HCT116 (cell line): ENCODE measurements around the gene SNX25. TPM values are rescaled to one million over a fixed set of nuclear protein-coding genes. Genes with fewer than 3 reads are reported as not detected.
"Not testable (repeated sequence)": the region's sequence is repeated elsewhere in the genome, so short reads cannot be mapped to it uniquely, and the experiment has no call there.

Source experiments
- ATAC-seq: fragments of 200-7000 bp; cut with Tn5 transposase; 2 replicates; pipeline ENCODE4 v1.9.1; 2020; ENCODE audit warnings: mild to moderate bottlenecking, moderate library complexity
- BruUV-seq: library from RNA; stranded (reverse); fragments of 400-500 nt; replicated peaks from 2 replicates; lab custom pipeline; 2021; lab: Mats Ljungman, UMichigan
- CTCF ChIA-PET: fragments of 300-600 bp; sonication (Branson Sonifier 250); formaldehyde crosslinking; loops from one replicate; lab custom pipeline; 2021; ENCODE audit warnings: antibody characterized with exemption; lab: Charles Lee
- POLR2A ChIA-PET: fragments of 300-600, 350-600 bp; sonication (Branson Sonifier 250); formaldehyde crosslinking; loops from one replicate; lab custom pipeline; 2021; ENCODE audit warnings: antibody characterized with exemption; lab: Charles Lee
- RAD21 ChIA-PET, 2 experiments: fragments of 300-600 bp; sonication (Branson Sonifier 250); formaldehyde crosslinking; loops; one replicate each; lab custom pipeline; 2023; ENCODE audit warnings: low total read pairs in 2 of 2; ENCODE audit not compliant: uncharacterized antibody in 2 of 2, unreplicated experiment in 2 of 2, low non-redundant PET in 1 of 2; lab: Charles Lee
- DNase-seq: peaks from one replicate; pipeline ENCODE4 v3.0.0-alpha.2; 2010; ENCODE audit warnings: low read depth, low spot score
- H2AFZ ChIP-seq: fragments of 200-600 bp; shearing (Covaris generic), sonication (generic); 2 replicates; pipeline ENCODE4 v1.6.1; 2017; ENCODE audit warnings: low read depth, mixed run types, mixed read lengths, antibody characterized with exemption, low read length; ENCODE audit not compliant: poor library complexity, severe bottlenecking
- H3K27ac ChIP-seq: 2 replicates; pipeline ENCODE4 v1.5.1; 2012; ENCODE audit warnings: low read depth, low read length
- H3K27me3 ChIP-seq: fragments of 200-600 bp; sonication (generic); 2 replicates; pipeline ENCODE4 v1.6.1; 2016; ENCODE audit warnings: mixed run types, low read length, mixed read lengths; ENCODE audit not compliant: insufficient read depth
- H3K36me3 ChIP-seq, 2 experiments: fragments of 200-500 bp in 1 of 2; fragments of 200-600 bp in 1 of 2; sonication (Bioruptor generic) in 1 of 2; sonication (generic) in 1 of 2; 2 replicates each; pipeline versions ENCODE4 v1.5.1 to v1.6.1; 2014 to 2016; ENCODE audit warnings: low read length in 2 of 2, inconsistent platforms in 1 of 2, mixed read lengths in 1 of 2, mixed run types in 1 of 2; ENCODE audit not compliant: insufficient read depth in 2 of 2, control insufficient read depth in 1 of 2
- H3K4me1 ChIP-seq, 2 experiments: fragments of 200-600 bp in 1 of 2; sonication (generic) in 1 of 2; 2 replicates each; pipeline versions ENCODE4 v1.5.1 to v1.6.1; 2012 to 2017; ENCODE audit warnings: low read length in 2 of 2, inconsistent platforms in 1 of 2, mild to moderate bottlenecking in 1 of 2, mixed read lengths in 1 of 2, mixed run types in 1 of 2, moderate library complexity in 1 of 2; ENCODE audit not compliant: insufficient read depth in 2 of 2, control insufficient read depth in 1 of 2
- H3K4me2 ChIP-seq: fragments of 200-600 bp; sonication (generic); 2 replicates; pipeline ENCODE4 v1.6.1; 2017; ENCODE audit warnings: mixed run types, low read length, mixed read lengths
- H3K4me3 ChIP-seq, 2 experiments: fragments of 200-600 bp in 1 of 2; sonication (generic) in 1 of 2; replicated peaks in 1 of 2; 2 replicates each; pipeline ENCODE4 v1.5.1; 2011 to 2016; ENCODE audit warnings: low read length in 2 of 2, control low read depth in 1 of 2, low read depth in 1 of 2, mild to moderate bottlenecking in 1 of 2, mixed read lengths in 1 of 2, mixed run types in 1 of 2
- H3K79me2 ChIP-seq: fragments of 200-600 bp; sonication (generic); 2 replicates; pipeline ENCODE4 v1.6.1; 2017; ENCODE audit warnings: mild to moderate bottlenecking, mixed run types, low read length, moderate library complexity, mixed read lengths; ENCODE audit not compliant: insufficient read depth
- H3K9ac ChIP-seq: fragments of 200-600 bp; sonication (generic); 2 replicates; pipeline ENCODE4 v1.6.1; 2016; ENCODE audit warnings: low read length, mixed read lengths
- H3K9me2 ChIP-seq: fragments of 200-600 bp; sonication (generic), shearing (Covaris generic); 2 replicates; pipeline ENCODE4 v1.6.1; 2017; ENCODE audit warnings: mixed run types, mild to moderate bottlenecking, moderate library complexity; ENCODE audit not compliant: insufficient read depth
- H3K9me3 ChIP-seq, 2 experiments: fragments of 200-500 bp in 1 of 2; fragments of 200-600 bp in 1 of 2; sonication (Bioruptor generic) in 1 of 2; sonication (generic) in 1 of 2; 2 replicates each; pipeline ENCODE4 v1.6.1; 2014 to 2017; ENCODE audit warnings: low read length in 2 of 2, mixed read lengths in 2 of 2, inconsistent platforms in 1 of 2, low read depth in 1 of 2, mild to moderate bottlenecking in 1 of 2, mixed run types in 1 of 2, moderate library complexity in 1 of 2; ENCODE audit not compliant: control insufficient read depth in 1 of 2, insufficient read depth in 1 of 2
- H4K20me1 ChIP-seq: fragments of 200-600 bp; sonication (generic), shearing (Covaris generic); 2 replicates; pipeline ENCODE4 v1.6.1; 2017; ENCODE audit warnings: mixed run types, mild to moderate bottlenecking, moderate library complexity; ENCODE audit not compliant: insufficient read depth
- CBX3 ChIP-seq: IDR thresholded peaks from 2 replicates; pipeline ENCODE4 v1.6.1; 2012; ENCODE audit warnings: low read depth
- EGR1 ChIP-seq: IDR thresholded peaks from 2 replicates; pipeline ENCODE4 v1.6.1; 2012; ENCODE audit warnings: low read depth
- ELF1 ChIP-seq: IDR thresholded peaks from 2 replicates; pipeline ENCODE4 v1.6.1; 2012; ENCODE audit warnings: low read depth, borderline replicate concordance
- EZH2 ChIP-seq: fragments of 200-600 bp; sonication (generic); IDR thresholded peaks from 2 replicates; pipeline ENCODE4 v1.6.1; 2017; ENCODE audit warnings: antibody characterized with exemption, mixed run types
- EZH2phosphoT487 ChIP-seq: fragments of 200-600 bp; IDR thresholded peaks from 2 replicates; pipeline ENCODE4 v1.6.1; 2018; ENCODE audit warnings: antibody characterized with exemption, borderline replicate concordance
- FOSL1 ChIP-seq: IDR thresholded peaks from 2 replicates; pipeline ENCODE4 v1.6.1; 2012; ENCODE audit warnings: low read depth
- JUND ChIP-seq: IDR thresholded peaks from 2 replicates; pipeline ENCODE4 v1.6.1; 2012
- POLR2A ChIP-seq: IDR thresholded peaks from 2 replicates; pipeline ENCODE4 v1.7.0; 2011; ENCODE audit warnings: borderline replicate concordance; ENCODE audit not compliant: insufficient read depth, insufficient read length; ENCODE audit errors: extremely low read depth
- REST ChIP-seq: IDR thresholded peaks from 2 replicates; pipeline ENCODE4 v1.6.1; 2012; ENCODE audit warnings: low read depth
- ZNF274 ChIP-seq: fragments of 200-500 bp; sonication (Bioruptor generic); IDR thresholded peaks from 2 replicates; pipeline ENCODE4 v1.6.1; 2014; ENCODE audit warnings: mild to moderate bottlenecking, low read depth, low read length, inconsistent platforms
- intact Hi-C: fragments of 100-400 bp; cut with micrococcal nuclease; formaldehyde crosslinking; loops from 2 replicates; pipeline ENCODE4 v1.10.0; 2022
- total RNA-seq: library from RNA; stranded (reverse); gene quantifications from one replicate; pipeline ENCODE4 v1.2.1, GENCODE V29; 2021; ENCODE audit not compliant: unreplicated experiment

SNX25 gene
- total RNA-seq, 1 experiment from 2014 or later = 20.9 TPM

GRCh38 chr4:185324361-185324760 is 115.0 kb downstream of the SNX25 start:
- BruUV-seq, POLR2A ChIA-PET, H3K9me3 ChIP-seq: not testable (repeated sequence)

GRCh38 chr4:185325721-185326120 is 116.3 kb downstream of the SNX25 start:
- H3K9me3 ChIP-seq, H3K9me2 ChIP-seq, DNase-seq, ATAC-seq, BruUV-seq, H3K4me2 ChIP-seq, H3K79me2 ChIP-seq, H3K27ac ChIP-seq, H3K9ac ChIP-seq, H3K36me3 ChIP-seq, H2AFZ ChIP-seq, H3K4me1 ChIP-seq, H3K4me3 ChIP-seq, RAD21 ChIA-PET, H4K20me1 ChIP-seq, CTCF ChIA-PET, H3K27me3 ChIP-seq: not testable (repeated sequence)
- intact Hi-C loops = loop anchor here (10.0 kb wide), 1 partner anchor 861 kb away; no protein-coding TSS in a partner anchor
- POLR2A ChIA-PET = interaction anchor here (0.6 kb wide), 1 partner anchor 13 kb away, joined by 3 read pairs; no protein-coding TSS in a partner anchor

More at GRCh38 chr4:185324361-185324760, 115.0 kb downstream of the SNX25 start:
- CTCF ChIA-PET, H3K79me2 ChIP-seq, H3K27me3 ChIP-seq, H3K4me1 ChIP-seq, H3K36me3 ChIP-seq, H2AFZ ChIP-seq, ATAC-seq, RAD21 ChIA-PET, H3K9ac ChIP-seq, H4K20me1 ChIP-seq, H3K4me2 ChIP-seq, H3K4me3 ChIP-seq, DNase-seq, H3K9me2 ChIP-seq, H3K27ac ChIP-seq: not testable (repeated sequence)
- intact Hi-C loops = loop anchor here (10.0 kb wide), 1 partner anchor 860 kb away; no protein-coding TSS in a partner anchor

GRCh38 chr4:185328586-185328985 is 119.2 kb downstream of the SNX25 start:
- H2AFZ ChIP-seq = no peak overlapping the region
- TF ChIP-seq POLR2A (no peak), ZNF274 (no peak), CBX3 (no peak), JUND (no peak), REST (no peak), EGR1 (no peak), ELF1 (no peak), FOSL1 (no peak), EZH2 (no peak), EZH2phosphoT487 (no peak)
- TF ChIP-seq, all 23 proteins: peak for 0
- no peak overlapping the region for H3K4me3 ChIP-seq
- CTCF ChIA-PET = no interaction called here
- BruUV-seq = no TSS peak
- no peaks in the 10 kb centered on the region for H4K20me1 ChIP-seq
- no peaks in the 10 kb centered on the region for H3K9me2 ChIP-seq
- H3K4me2 ChIP-seq = no peak overlapping the region
- H3K27ac ChIP-seq = no peak overlapping the region
- ATAC-seq (no peak), DNase-seq (no peak)
- H3K36me3 ChIP-seq = no peaks in the 10 kb centered on the region
- H3K9ac ChIP-seq = no peak overlapping the region
- intact Hi-C loops = loop anchor here (10.0 kb wide), 1 partner anchor 864 kb away; no protein-coding TSS in a partner anchor
- no peaks in the 10 kb centered on the region for H3K27me3 ChIP-seq
- no peaks in the 10 kb centered on the region for H3K4me1 ChIP-seq
- POLR2A ChIA-PET = no interaction called here
- H3K9me3 ChIP-seq = no peaks in the 10 kb centered on the region
- H3K79me2 ChIP-seq = no peaks in the 10 kb centered on the region
- RAD21 ChIA-PET = no interaction called here
